WTC11 (cell line): ENCODE data around the gene SDF2L1.

ENCODE experiments used
- ATF3 ChIP-seq: sonication (generic); formaldehyde crosslinking; conservative IDR thresholded peaks from 2 replicates; pipeline ENCODE4 v1.8.1; 2022; ENCODE audit warnings: mild to moderate bottlenecking, missing genetic modification reagents
- CREM ChIP-seq: sonication (generic); formaldehyde crosslinking; IDR thresholded peaks from 2 replicates; pipeline ENCODE4 v1.8.1; 2022; ENCODE audit warnings: mild to moderate bottlenecking, missing genetic modification reagents, moderate library complexity
- ELF4 ChIP-seq: sonication (generic); formaldehyde crosslinking; IDR thresholded peaks from 2 replicates; pipeline ENCODE4 v1.8.1; 2022; ENCODE audit warnings: low read depth, mild to moderate bottlenecking, moderate library complexity, missing genetic modification reagents
- ESRRA ChIP-seq: sonication (generic); formaldehyde crosslinking; IDR thresholded peaks from 2 replicates; pipeline ENCODE4 v1.8.1; 2022; ENCODE audit warnings: mild to moderate bottlenecking, missing genetic modification reagents, borderline replicate concordance
- GABPB1 ChIP-seq: sonication (generic); formaldehyde crosslinking; IDR thresholded peaks from 2 replicates; pipeline ENCODE4 v1.8.1; 2023; ENCODE audit warnings: mild to moderate bottlenecking, missing genetic modification reagents
- OVOL2 ChIP-seq: fragments of 250-450 bp; sonication (Bioruptor Pico); IDR thresholded peaks from 2 replicates; pipeline ENCODE4 v1.9.0; 2021; ENCODE audit warnings: mild to moderate bottlenecking, borderline replicate concordance
- PREB ChIP-seq: sonication (generic); formaldehyde crosslinking; IDR thresholded peaks from 2 replicates; pipeline ENCODE4 v1.8.1; 2022; ENCODE audit warnings: mild to moderate bottlenecking, missing genetic modification reagents, moderate library complexity, borderline replicate concordance
- RELA ChIP-seq: sonication (generic); formaldehyde crosslinking; IDR thresholded peaks from 2 replicates; pipeline ENCODE4 v1.8.1; 2022; ENCODE audit warnings: missing genetic modification reagents, mild to moderate bottlenecking, borderline replicate concordance
- SP1 ChIP-seq: sonication (generic); formaldehyde crosslinking; conservative IDR thresholded peaks from 2 replicates; pipeline ENCODE4 v1.8.1; 2022; ENCODE audit warnings: missing genetic modification reagents
- ZNF138 ChIP-seq: sonication (generic); formaldehyde crosslinking; conservative IDR thresholded peaks from 2 replicates; pipeline ENCODE4 v1.8.1; 2022; ENCODE audit warnings: mild to moderate bottlenecking, moderate library complexity, missing genetic modification reagents
- ZNF512 ChIP-seq: sonication (generic); formaldehyde crosslinking; IDR thresholded peaks from 2 replicates; pipeline ENCODE4 v1.8.1; 2022; ENCODE audit warnings: missing genetic modification reagents, borderline replicate concordance
- TF ChIP-seq, protein P1 (sequence below): fragments of 200-600 bp; IDR thresholded peaks from 2 replicates; pipeline ENCODE4 v1.8.0; 2022; ENCODE audit warnings: antibody characterized with exemption
- TF ChIP-seq, protein P2 (sequence below): sonication (generic); formaldehyde crosslinking; IDR thresholded peaks from 2 replicates; pipeline ENCODE4 v1.8.1; 2022; ENCODE audit warnings: low read depth, missing genetic modification reagents, borderline replicate concordance

GRCh38 chr22:21633481-21633880 lies 8.6 kb upstream of the SDF2L1 start:
- TF ChIP-seq, protein P1, sequence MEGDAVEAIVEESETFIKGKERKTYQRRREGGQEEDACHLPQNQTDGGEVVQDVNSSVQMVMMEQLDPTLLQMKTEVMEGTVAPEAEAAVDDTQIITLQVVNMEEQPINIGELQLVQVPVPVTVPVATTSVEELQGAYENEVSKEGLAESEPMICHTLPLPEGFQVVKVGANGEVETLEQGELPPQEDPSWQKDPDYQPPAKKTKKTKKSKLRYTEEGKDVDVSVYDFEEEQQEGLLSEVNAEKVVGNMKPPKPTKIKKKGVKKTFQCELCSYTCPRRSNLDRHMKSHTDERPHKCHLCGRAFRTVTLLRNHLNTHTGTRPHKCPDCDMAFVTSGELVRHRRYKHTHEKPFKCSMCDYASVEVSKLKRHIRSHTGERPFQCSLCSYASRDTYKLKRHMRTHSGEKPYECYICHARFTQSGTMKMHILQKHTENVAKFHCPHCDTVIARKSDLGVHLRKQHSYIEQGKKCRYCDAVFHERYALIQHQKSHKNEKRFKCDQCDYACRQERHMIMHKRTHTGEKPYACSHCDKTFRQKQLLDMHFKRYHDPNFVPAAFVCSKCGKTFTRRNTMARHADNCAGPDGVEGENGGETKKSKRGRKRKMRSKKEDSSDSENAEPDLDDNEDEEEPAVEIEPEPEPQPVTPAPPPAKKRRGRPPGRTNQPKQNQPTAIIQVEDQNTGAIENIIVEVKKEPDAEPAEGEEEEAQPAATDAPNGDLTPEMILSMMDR, result no peak
- TF ChIP-seq OVOL2 (CRISPR knock-in tag) (no peak), ATF3 (CRISPR knock-in tag) (no peak), ZNF138 (no peak), ZNF512 (no peak), ESRRA (CRISPR knock-in tag) (no peak), CREM (CRISPR knock-in tag) (no peak), GABPB1 (CRISPR knock-in tag) (no peak), SP1 (CRISPR knock-in tag) (no peak), RELA (CRISPR knock-in tag) (no peak), PREB (CRISPR knock-in tag) (no peak), ELF4 (CRISPR knock-in tag) (no peak)
- TF ChIP-seq, protein P2, sequence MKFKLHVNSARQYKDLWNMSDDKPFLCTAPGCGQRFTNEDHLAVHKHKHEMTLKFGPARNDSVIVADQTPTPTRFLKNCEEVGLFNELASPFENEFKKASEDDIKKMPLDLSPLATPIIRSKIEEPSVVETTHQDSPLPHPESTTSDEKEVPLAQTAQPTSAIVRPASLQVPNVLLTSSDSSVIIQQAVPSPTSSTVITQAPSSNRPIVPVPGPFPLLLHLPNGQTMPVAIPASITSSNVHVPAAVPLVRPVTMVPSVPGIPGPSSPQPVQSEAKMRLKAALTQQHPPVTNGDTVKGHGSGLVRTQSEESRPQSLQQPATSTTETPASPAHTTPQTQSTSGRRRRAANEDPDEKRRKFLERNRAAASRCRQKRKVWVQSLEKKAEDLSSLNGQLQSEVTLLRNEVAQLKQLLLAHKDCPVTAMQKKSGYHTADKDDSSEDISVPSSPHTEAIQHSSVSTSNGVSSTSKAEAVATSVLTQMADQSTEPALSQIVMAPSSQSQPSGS, result no peak
